ENCODE results near the gene GHDC. TPM values are rescaled to one million over a fixed set of nuclear protein-coding genes. Genes with fewer than 3 reads are reported as not detected.

The GHDC gene
- total and polyA plus RNA-seq, 2 of the 13 experiments (the other 11 are each of a cell fraction or from before 2014, with no cell fraction given): 15.4 to 22.5 TPM

- TF ChIP-seq ZFYVE20 (CRISPR knock-in tag; IDR thresholded peaks at IDR 0.05; ENCODE audit: borderline replicate concordance, low read depth): no peak
- TF ChIP-seq SP2 (CRISPR knock-in tag; IDR thresholded peaks at IDR 0.05): no peak
- TF ChIP-seq NFRKB (IDR thresholded peaks at IDR 0.05): no peak
- no peak for TF ChIP-seq NFIB (CRISPR knock-in tag; IDR thresholded peaks at IDR 0.05; ENCODE audit: borderline replicate concordance)
- no peak for TF ChIP-seq ARID2 (CRISPR knock-in tag; IDR thresholded peaks at IDR 0.05; ENCODE audit: borderline replicate concordance)
- no peak for TF ChIP-seq TFDP2 (CRISPR knock-in tag; IDR thresholded peaks at IDR 0.05)
- peak; percentile 92 for TF ChIP-seq RXRA (CRISPR knock-in tag; IDR thresholded peaks at IDR 0.05)
- TF ChIP-seq ZNF317 (CRISPR knock-in tag; IDR thresholded peaks at IDR 0.05): no peak
- TF ChIP-seq POLR2G (IDR thresholded peaks at IDR 0.05; ENCODE audit: low read depth, low read length): no peak
- no peak for TF ChIP-seq ZSCAN12 (CRISPR knock-in tag; IDR thresholded peaks at IDR 0.05)
- TF ChIP-seq SNAPC4 (CRISPR knock-in tag; IDR thresholded peaks at IDR 0.05): no peak
- no peak for TF ChIP-seq HOXA9 (CRISPR knock-in tag; IDR thresholded peaks at IDR 0.05; ENCODE audit: borderline replicate concordance)
- no peak for TF ChIP-seq NRL (CRISPR knock-in tag; IDR thresholded peaks at IDR 0.05; ENCODE audit: borderline replicate concordance)
- no peak for TF ChIP-seq U2AF1 (optimal IDR thresholded peaks at IDR 0.05; ENCODE audit: low read depth, low read length)
- no peak for TF ChIP-seq CBX1 (IDR thresholded peaks at IDR 0.05; ENCODE audit: low read depth)
- no peak for TF ChIP-seq ZBTB39 (CRISPR knock-in tag; IDR thresholded peaks at IDR 0.05)
- no peak for TF ChIP-seq MED1 (CRISPR knock-in tag; IDR thresholded peaks at IDR 0.05)
- TF ChIP-seq NPAS2 (CRISPR knock-in tag; IDR thresholded peaks at IDR 0.05; ENCODE audit: borderline replicate concordance): no peak
- no peak for TF ChIP-seq ZNF136 (CRISPR knock-in tag; IDR thresholded peaks at IDR 0.05; ENCODE audit: low read depth)
- no peak for TF ChIP-seq MAFK (conservative IDR thresholded peaks at IDR 0.05 in 1 of 2, IDR thresholded peaks at IDR 0.05 in 1 of 2; ENCODE audit: low read length in 2 of 2)
- TF ChIP-seq SMYD3 (CRISPR knock-in tag; IDR thresholded peaks at IDR 0.05): no peak
- TF ChIP-seq THAP7 (CRISPR knock-in tag; IDR thresholded peaks at IDR 0.05): no peak
- TF ChIP-seq PRPF4 (IDR thresholded peaks at IDR 0.05; ENCODE audit: low read depth, low read length, poor library complexity, severe bottlenecking): no peak
- TF ChIP-seq ZFP1 (CRISPR knock-in tag; IDR thresholded peaks at IDR 0.05): no peak
Observed at GRCh38 chr17:42178817-42179216, 15.5 kb downstream of the GHDC start (continued).
